KOPT-K1 (cell line): Measurements from ENCODE around the gene VENTX.

Experiments
- H3K27ac ChIP-seq: fragments of 200-600 bp; sonication (generic); 2 replicates; pipeline ENCODE4 v1.5.1; 2016; ENCODE audit warnings: antibody characterized with exemption, mild to moderate bottlenecking, low read depth, low read length; ENCODE audit not compliant: poor library complexity, severe bottlenecking
- H3K36me3 ChIP-seq: fragments of 200-600 bp; sonication (generic); 2 replicates; pipeline ENCODE4 v1.5.1; 2017; ENCODE audit warnings: antibody characterized with exemption, mild to moderate bottlenecking, low read length, moderate library complexity; ENCODE audit not compliant: insufficient read depth
- H3K9me3 ChIP-seq: fragments of 200-600 bp; sonication (generic); 2 replicates; pipeline ENCODE4 v1.5.1; 2017; ENCODE audit warnings: antibody characterized with exemption, low read length, mild to moderate bottlenecking; ENCODE audit not compliant: insufficient read depth, poor library complexity, severe bottlenecking

The VENTX gene

DNA sequence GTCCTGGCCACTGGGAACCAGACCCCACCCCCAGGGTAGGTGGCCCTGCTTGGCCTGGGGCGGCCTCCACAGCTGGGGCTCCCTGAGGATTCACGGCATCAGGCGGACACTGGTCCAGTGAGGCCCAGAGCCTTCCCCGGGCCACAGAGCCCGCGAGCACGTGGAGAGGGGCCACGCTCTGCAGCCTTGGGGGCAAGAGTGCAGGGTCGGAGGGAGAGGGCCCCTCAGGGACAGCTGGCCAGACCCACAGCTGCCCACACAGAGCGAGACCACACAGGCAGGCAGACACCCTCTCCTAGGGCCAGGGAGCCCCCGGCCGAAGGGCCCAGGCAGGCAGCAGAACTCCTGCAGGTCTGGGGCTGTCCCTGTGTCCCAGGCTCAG is 10.7 kb downstream of the VENTX start:
- H3K36me3 ChIP-seq = no peaks in the 10 kb centered on the region
- H3K9me3 ChIP-seq = no peaks in the 10 kb centered on the region
- no peak overlapping the region for H3K27ac ChIP-seq

DNA sequence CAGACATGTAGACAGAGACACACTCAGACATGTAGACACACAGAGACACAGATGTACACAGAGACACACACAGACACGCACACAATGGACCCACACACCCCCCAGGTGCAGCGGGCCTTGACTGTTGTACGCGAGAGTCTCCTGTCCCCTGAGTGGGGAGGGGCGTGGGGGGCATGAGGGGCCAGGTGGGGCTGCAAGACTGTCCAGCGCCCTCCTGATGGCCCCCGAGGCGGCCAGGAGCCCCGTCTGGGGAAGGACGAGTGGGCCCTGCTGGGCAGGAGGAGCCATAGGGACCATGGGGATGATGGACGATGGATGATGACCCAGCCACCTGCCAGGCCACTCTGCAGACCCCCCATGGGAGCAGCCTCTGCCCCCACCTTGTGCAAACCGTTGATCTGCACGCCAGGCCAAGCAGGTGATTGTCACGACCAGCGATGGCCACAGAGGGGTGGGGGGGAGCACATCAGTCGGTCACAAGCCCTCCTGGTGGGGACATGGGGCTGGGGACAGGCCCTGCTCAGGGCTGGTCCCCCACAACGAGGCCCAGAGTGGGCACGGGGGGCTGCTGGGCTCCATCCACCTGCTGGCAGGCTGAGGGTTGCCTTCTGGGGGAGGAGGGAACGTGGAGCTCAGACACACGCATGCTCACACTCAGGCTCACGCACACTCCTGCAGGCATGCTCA is 11.6 kb downstream of the VENTX start:
- no peak overlapping the region for H3K27ac ChIP-seq
- no peaks in the 10 kb centered on the region for H3K36me3 ChIP-seq

DNA sequence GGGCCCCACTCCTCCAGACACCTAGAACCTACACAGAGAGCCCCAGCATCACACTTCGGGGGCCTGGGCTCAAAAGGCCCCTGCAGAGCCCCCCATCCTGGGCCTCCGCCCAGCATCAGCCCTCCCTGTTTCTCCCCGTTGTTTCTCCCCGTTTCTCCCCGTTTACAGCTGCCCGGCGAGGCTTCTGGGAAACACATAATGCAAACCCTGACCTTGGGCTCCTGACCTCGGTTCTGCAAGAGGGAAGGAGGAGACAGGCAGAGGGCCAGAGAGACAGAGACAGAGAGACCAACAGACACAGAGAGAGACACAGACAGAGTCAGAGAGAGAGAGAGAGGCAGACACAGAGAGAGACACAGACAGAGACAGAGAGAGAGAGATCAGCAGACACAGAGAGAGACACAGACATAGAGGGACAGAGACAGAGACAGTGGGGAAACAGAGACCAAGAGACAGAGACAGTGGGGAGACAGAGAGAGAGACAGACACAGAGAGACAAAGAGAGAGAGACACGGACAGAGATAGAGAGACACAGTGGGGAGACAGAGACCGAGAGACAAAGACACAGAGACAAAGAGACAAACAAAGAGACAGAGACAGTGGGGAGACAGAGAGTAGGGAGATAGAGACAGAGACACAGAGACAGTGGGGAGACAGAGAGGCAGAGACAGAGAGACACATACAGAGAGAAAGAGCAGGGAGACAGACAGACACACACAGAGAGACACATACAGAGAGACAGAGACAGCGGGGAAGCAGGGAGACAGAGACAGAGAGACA is 12.5 kb downstream of the VENTX start:
- Histone ChIP-seq H3K9me3 (no peaks in the 10 kb centered on the region), H3K27ac (no peak overlapping the region), H3K36me3 (no peaks in the 10 kb centered on the region)

More for the DNA sequence above, 11.6 kb downstream of the VENTX start:
- H3K9me3 ChIP-seq = no peaks in the 10 kb centered on the region

DNA sequence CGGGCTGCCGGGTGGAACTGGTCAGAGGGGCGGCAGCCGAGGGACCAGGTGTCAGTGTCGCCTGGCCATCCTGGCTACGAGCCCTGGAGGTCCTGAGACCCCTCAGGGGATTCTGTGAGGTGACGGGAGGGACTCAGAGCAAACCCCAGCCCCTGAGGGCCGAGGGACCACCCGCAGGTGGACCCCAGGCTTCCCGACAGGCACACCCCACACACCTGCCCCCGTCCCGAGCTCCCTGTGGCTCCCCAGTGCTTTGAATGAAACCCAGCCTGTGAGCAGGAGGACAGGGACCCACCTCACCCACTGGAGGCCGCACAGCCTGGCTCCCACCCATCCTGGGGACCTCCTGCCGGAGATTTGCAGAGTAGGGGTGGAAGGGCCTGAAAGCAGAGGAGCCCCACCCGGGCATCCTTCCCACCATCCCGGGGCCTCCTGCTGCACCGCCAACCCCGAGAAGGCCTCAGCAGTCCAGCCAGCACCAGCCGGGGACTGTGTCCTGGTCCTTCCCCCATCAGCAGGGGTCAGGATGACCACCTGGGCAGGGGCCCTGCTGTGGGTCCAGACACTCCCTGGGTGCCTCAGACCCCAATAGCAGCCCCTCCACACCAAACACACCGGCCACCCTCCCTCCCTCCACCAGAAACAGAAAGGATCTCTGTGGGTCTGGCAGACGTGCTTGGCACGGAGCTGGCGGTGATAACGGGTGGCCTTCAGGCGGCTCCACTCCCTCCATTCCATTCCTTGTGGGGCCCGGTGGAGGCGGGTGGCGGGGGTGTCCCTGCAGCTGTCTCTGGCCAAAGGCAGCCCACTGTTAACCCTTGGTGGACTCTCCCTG is 13.9 kb downstream of the VENTX start:
- H3K9me3 ChIP-seq = no peaks in the 10 kb centered on the region
- H3K36me3 ChIP-seq = no peaks in the 10 kb centered on the region
- H3K27ac ChIP-seq = no peak overlapping the region

DNA sequence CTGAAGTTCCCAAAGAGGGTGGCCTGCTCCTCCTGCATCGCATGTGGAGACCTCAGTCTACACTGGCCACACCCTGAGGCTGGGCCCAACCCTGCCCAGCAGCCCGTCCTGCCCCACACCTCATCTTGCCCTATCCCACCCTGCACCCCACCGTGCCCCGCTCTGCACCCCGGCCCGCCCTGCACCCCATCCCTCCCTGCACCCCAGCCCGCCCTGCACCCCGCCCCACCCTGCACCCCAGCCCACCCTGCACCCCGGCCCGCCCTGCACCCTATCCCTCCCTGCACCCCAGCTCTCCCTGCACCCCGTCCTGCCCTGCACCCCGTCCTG is 14.5 kb downstream of the VENTX start:
- Histone ChIP-seq H3K9me3 (no peaks in the 10 kb centered on the region), H3K27ac (no peak overlapping the region), H3K36me3 (no peaks in the 10 kb centered on the region)

DNA sequence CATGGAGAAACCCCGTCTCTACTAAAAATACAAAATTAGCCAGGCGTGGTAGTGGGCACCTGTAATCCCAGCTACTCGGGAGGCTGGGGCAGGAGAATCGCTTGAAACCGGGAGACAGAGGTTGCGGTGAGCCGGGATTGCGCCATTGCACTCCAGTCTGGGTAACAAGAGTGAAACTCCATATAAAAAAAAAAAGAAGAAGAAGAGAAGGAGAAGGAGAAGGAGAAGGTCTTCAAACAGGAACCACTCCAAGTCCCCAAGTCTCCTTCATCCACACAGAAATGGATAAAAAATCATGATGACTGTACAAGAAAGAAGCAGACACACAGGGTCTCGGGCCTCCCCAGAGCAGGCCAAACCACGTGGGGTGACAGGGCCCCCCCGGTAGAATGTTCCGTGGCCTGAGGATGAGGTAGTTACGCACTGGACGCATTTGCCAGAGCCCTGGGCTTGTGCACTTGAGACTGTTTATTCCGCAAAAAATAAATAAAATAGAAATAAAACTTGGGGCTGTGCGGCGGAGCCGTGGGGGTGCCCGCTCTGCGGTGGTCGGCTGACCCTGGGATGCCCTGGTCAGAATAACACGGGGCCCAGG is 15.8 kb downstream of the VENTX start:
- Histone ChIP-seq H3K27ac (no peak overlapping the region), H3K36me3 (no peaks in the 10 kb centered on the region), H3K9me3 (no peaks in the 10 kb centered on the region)

DNA sequence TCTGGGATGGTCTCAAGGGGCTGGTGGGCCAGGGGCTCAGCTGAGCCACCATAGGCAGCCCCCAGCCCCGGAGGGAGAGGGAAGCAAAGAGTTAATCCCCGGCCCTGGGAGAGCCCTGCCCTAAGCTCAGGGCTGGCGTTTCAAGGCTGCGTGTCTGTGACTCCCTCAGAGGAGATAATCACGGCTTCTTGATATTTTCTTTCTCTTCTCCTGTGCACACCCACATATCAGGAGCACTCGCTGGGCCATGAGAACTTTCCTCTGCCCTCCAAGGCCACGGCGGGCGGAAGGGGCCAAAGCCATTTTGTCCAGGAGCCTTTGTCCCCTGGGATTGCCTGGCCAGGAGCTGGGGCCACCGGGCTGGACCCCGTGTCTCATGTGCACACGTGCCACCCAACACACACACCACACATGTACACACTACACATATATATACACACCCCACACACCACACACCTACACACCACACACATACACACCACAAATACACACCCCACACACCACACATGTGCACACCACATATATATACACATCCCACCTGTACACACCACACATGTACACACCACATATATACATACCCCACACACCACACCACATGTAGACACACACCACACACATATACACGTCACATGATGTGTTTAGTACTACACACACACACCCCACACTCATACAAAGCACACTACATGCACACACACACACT is 16.9 kb downstream of the VENTX start:
- no peaks in the 10 kb centered on the region for H3K36me3 ChIP-seq
- no peaks in the 10 kb centered on the region for H3K9me3 ChIP-seq
- no peak overlapping the region for H3K27ac ChIP-seq

DNA sequence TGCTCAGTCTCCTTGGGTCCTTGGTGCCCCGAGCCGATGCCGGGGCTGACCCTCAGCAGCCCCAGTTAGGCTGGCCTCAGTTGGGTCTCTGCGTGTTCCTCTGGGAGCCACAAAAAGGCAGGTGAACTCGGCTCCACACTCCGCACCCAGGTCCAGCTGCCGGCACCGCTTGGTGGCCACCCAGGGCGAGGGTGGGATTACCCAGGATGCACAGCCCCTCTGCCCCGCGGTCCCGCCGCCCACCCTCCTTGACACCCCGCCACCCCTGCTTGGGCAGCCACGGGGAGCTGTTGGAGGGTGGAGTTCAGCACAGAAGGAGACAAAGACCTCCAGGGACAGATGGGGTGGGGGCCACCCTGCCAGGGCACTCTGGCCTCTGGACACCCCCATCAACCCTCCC is 17.7 kb downstream of the VENTX start:
- Histone ChIP-seq H3K9me3 (no peaks in the 10 kb centered on the region), H3K27ac (no peak overlapping the region), H3K36me3 (no peaks in the 10 kb centered on the region)

DNA sequence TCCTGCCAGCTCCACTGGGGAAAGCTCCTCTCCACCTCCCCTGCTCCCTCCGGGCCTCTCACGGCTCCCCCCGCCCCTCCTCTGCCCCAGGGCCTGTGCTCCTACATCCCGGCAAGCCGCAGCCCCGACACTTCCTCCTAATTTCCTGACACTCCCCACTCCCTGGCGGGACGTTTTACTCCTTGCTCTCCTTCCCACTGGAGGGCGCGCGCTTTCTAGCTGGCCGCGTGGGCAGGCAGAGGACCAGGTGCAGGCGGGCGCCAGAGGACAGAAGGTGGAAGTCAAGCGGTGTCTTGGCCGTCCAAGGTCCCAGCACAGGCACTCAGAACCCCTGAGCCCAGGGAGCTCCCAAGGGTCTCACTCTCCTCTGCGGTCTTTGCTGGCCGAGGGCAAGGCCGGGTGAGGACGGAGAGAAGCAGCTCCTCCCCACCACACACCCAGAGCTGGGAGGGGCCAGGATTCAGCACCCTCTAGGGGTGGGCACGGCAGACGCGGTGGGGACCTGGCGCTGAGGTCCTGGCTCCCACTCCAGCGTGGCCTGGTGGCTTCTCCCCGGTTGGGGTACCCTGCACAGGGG is 19.9 kb downstream of the VENTX start:
- Histone ChIP-seq H3K9me3 (no peaks in the 10 kb centered on the region), H3K36me3 (no peaks in the 10 kb centered on the region), H3K27ac (no peak overlapping the region)

DNA sequence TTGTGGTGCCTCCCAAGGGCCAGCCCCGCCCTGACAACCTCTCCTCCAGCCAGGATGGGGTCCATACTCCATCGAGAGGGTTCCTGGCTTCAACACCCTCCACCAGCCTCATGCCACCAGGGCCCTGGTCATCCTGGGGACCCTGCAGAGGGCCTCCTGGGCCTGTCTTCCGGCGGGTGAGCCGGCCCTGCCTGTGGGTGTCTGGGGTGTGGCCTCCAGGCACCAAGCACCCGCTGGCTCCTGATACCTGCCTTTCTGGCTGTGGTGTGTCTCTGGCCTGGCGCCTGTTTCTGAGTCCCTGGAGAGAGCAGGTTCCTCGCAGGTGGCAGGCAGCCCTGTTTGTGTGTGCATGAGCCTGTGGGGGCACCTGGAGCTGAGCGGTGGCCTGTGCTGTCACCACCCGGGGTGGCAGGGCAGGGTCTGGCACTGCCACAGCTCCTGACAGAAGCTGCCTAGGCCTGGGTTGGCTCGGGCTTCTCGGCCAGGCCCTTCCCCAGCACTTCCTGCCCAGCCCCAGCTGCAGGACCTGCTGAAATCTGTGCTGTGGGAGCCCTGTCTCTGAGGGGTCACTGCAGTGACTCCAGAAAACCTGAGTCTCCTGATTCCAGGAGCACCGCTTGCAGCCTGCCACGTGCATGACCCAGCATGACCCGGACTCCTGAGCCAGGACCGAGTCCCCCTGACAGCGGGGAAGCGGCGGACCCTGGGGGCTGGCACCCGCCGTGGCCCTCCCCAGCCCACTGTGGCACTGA is 20.6 kb downstream of the VENTX start:
- Histone ChIP-seq H3K9me3 (no peaks in the 10 kb centered on the region), H3K36me3 (no peaks in the 10 kb centered on the region), H3K27ac (peak overlapping the region; percentile 38)

DNA sequence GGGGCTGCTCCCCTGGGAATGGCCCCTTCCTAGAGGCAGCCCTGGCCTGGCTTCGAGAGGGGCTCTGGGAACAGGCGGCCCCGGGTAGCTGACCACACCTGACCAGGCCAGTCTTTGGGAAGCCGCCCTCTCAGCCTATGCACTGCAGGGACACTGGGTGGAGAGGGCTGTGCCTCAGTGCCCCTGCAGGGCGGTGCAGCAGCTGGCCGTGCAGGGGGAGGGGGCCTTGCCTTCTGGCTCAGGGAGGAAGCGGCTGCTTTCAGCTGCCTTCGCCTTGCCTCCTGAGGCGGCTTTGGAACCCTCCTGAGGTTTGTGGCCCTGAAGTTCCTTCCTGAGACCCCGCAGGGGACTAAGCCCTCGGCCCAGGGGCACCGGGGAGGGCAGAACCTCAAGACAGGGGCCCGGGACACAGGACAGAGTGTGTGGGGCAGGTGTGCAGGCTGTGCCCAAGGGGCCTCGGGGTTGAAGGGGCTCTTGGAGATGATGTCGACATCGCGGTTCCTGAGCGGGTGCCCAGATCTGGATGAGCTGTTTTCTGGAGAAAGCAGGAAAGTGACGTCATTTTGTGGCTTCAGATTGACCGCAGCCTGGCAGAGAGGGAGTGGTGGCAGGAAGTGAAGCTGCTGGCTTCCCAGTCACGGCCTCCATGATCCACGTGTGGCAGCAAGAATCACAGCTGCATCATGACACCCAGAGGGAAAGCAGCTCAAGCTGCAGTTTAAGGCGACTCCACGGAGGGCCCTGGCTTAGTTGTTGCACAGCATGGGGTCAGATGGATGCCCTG is 21.4 kb downstream of the VENTX start:
- H3K27ac ChIP-seq = peak overlapping the region; percentile 38
- no peaks in the 10 kb centered on the region for H3K36me3 ChIP-seq
- H3K9me3 ChIP-seq = no peaks in the 10 kb centered on the region

DNA sequence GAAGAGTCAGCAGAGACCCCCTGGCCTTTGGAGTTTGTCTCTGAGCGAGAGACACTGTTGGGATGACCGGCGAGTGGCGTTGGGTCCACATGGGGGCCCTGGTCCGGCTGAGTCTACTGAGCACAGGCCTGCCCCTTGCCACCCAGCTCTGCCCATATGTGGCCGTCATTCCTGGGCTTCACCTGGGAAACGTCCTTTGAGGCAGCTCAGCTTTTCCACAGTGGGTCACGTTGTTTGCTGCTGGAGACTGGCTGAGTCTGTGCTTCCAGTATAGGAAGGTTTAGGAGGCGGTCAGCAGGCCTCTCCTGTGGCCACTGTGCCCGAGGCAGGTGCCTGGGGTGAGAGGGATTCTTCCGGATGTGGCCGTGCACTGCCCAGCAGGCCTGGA is 21.9 kb downstream of the VENTX start:
- H3K27ac ChIP-seq = no peak overlapping the region
- H3K36me3 ChIP-seq = no peaks in the 10 kb centered on the region
- H3K9me3 ChIP-seq = no peaks in the 10 kb centered on the region

DNA sequence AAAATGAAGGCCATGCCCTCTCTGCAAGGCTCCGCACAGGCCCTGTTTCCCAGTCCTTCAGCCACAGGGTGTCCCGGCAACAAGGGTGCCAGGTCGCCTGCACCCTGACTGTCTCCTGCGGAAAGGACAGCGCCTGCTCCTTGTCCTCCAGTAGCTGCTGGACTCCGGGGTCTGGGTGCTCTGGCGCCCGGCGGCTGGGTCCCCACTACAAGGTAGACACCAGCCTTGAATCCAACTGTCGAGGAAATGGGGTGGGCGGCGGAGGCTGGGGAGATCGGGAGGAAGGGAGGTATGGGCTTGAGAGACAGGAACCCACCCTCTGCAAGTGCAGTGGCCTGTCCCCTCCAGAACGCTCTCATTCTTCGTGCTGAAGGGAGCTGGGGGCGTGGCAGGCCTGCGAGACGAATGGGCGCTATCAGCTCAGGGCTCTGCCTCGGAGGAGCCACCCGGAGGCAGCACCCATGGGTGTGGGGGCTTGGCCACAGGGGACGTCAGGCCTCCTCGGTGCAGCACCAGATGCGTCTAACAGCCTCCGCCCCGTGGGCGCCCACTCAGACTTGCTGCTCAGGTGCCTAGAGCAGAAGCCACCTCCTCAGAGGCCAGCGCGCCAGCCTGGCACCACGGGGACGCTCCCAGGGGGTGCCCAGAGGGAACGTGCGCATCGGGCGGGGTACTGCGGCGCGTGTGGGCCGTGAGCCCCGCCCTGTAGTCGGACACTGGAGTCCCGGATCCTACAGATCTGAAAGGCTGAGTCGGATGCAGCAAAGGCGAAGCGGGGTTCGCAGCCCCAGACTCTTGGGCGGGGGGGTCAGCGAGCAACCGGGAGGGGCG is 23.5 kb downstream of the VENTX start:
- no peaks in the 10 kb centered on the region for H3K9me3 ChIP-seq
- H3K27ac ChIP-seq = no peak overlapping the region
- no peaks in the 10 kb centered on the region for H3K36me3 ChIP-seq
